ENCODE results near the gene RSRC1. TPM values are rescaled to one million over a fixed set of nuclear protein-coding genes. Genes with fewer than 3 reads are reported as not detected.

The RSRC1 gene
- total and polyA plus RNA-seq, 2 donors (not counting 1 experiment from before 2014, with no cell fraction given) = 12.6 to 43.1 TPM

DNA sequence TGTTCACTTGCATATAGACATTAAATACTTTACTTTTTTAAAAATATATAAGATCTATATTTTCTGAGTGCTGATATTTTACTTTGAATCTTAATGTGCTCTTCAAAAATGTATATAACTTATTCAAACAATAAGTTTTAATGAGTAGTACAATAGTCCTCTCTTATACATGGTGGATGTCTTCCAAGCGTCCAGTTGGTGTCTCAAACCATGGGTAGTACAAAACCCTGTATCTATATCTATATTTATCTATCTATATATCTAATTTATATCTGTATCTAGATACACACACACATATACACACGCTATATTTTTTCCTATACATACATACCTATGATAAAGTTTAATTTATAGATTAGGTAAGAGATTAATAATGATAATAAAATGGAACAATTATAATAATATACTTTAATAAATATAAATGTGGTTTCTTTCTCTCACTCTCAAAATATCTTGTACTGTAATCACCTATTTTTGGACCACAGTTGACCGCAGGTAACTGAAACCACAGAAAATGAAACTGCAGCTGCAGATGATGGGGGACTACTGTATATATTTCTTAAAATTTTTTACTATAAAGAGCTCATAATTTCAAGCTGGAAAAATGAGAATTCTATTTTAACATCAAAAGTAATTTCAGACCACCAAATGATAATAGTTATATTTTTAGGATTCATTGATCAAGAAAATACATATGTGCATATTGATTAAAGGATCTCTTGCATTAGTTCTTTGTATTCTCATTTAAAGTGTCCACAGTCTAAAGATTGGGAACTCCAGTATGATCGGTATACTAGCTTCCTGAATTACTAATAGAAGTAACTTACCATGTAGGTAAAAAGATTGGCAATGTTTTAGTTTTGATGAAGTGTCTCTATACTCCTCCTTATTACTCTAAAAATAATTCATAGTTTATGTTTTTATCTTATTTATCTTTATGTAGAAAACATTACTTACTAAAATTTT is 246.0 kb downstream of the RSRC1 start:
- H3K36me3 ChIP-seq (ENCODE audit: control insufficient read depth, insufficient read depth, low read length) = no peaks in the 10 kb centered on the region
- no peaks in the 10 kb centered on the region for H4K20me1 ChIP-seq (ENCODE audit: control insufficient read depth, extremely low read depth, insufficient read depth, low read length)
- H3K79me2 ChIP-seq (ENCODE audit: control insufficient read depth, insufficient read depth, low read length) = no peaks in the 10 kb centered on the region
- H3K4me2 ChIP-seq (ENCODE audit: extremely low read depth, insufficient read depth, low read length) = no peak overlapping the region
- no peak overlapping the region for H3K27ac ChIP-seq (ENCODE audit: insufficient read depth, low read length)
- H3K4me3 ChIP-seq (replicated peaks in 1 of 4; ENCODE audit: control extremely low read depth in 1 of 4, insufficient read depth in 1 of 4, low read depth in 3 of 4, low read length in 4 of 4) = no peak overlapping the region
- no peaks in the 10 kb centered on the region for H3K4me1 ChIP-seq (ENCODE audit: control insufficient read depth, extremely low read depth, insufficient read depth, low read length)
- H2AFZ ChIP-seq (ENCODE audit: low read length) = no peak overlapping the region
- H3K27me3 ChIP-seq (ENCODE audit: control insufficient read depth, insufficient read depth, low read length) = no peaks in the 10 kb centered on the region
- TF ChIP-seq CTCF (conservative IDR thresholded peaks at IDR 0.05 in 1 of 2, IDR thresholded peaks at IDR 0.05 in 1 of 2; ENCODE audit: low read depth in 1 of 2, low read length in 2 of 2) (no peak), EZH2 (IDR thresholded peaks at IDR 0.05; ENCODE audit: low read length, missing control alignments) (no peak)
- no peak for DNase-seq (ENCODE audit: low read depth in 2 of 2)
- H3K9ac ChIP-seq (ENCODE audit: insufficient read depth, low read length) = no peak overlapping the region
- H3K9me3 ChIP-seq (ENCODE audit: control insufficient read depth, insufficient read depth, low read depth, low read length) = no peaks in the 10 kb centered on the region

DNA sequence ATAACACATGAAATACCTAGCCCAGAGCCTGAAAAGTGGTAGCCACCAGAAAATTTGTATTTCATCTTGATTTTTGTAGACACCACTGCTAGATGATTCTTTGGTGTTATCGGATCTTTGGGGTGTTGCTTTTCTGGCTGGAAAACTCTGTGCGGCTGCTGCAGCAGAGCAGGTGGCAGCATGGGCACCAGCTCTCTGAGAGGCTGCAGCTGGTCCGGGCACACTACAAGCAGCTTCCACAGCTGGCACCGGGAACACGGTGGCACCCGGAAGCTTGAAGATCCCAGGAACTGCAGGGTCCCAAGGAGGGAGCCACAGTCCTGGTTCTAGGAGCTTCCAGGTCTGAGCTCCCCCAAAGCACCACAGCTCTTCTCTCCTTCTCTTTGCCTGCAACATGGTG is 249.4 kb downstream of the RSRC1 start:
- Histone ChIP-seq H2AFZ (ENCODE audit: low read length) (no peak overlapping the region), H3K4me3 (replicated peaks in 1 of 4; ENCODE audit: control extremely low read depth in 1 of 4, insufficient read depth in 1 of 4, low read depth in 3 of 4, low read length in 4 of 4) (no peak overlapping the region), H3K4me1 (ENCODE audit: control insufficient read depth, extremely low read depth, insufficient read depth, low read length) (no peaks in the 10 kb centered on the region), H3K36me3 (ENCODE audit: control insufficient read depth, insufficient read depth, low read length) (no peaks in the 10 kb centered on the region), H3K27me3 (ENCODE audit: control insufficient read depth, insufficient read depth, low read length) (no peaks in the 10 kb centered on the region), H3K27ac (ENCODE audit: insufficient read depth, low read length) (no peak overlapping the region), H3K79me2 (ENCODE audit: control insufficient read depth, insufficient read depth, low read length) (no peaks in the 10 kb centered on the region), H3K9ac (ENCODE audit: insufficient read depth, low read length) (no peak overlapping the region), H3K9me3 (ENCODE audit: control insufficient read depth, insufficient read depth, low read depth, low read length) (no peaks in the 10 kb centered on the region), H3K4me2 (ENCODE audit: extremely low read depth, insufficient read depth, low read length) (no peak overlapping the region), H4K20me1 (ENCODE audit: control insufficient read depth, extremely low read depth, insufficient read depth, low read length) (no peaks in the 10 kb centered on the region)
- DNase-seq (ENCODE audit: low read depth in 2 of 2) = no peak
- TF ChIP-seq CTCF (conservative IDR thresholded peaks at IDR 0.05 in 1 of 2, IDR thresholded peaks at IDR 0.05 in 1 of 2; ENCODE audit: low read depth in 1 of 2, low read length in 2 of 2) = no peak
- no peak for TF ChIP-seq EZH2 (IDR thresholded peaks at IDR 0.05; ENCODE audit: low read length, missing control alignments)

GRCh38 chr3:158360756-158361448 is 251.0 kb downstream of the RSRC1 start:
- TF ChIP-seq EZH2 (IDR thresholded peaks at IDR 0.05; ENCODE audit: low read length, missing control alignments) (no peak), CTCF (conservative IDR thresholded peaks at IDR 0.05 in 1 of 2, IDR thresholded peaks at IDR 0.05 in 1 of 2; ENCODE audit: low read depth in 1 of 2, low read length in 2 of 2) (no peak)
- Histone ChIP-seq H3K27me3 (ENCODE audit: control insufficient read depth, insufficient read depth, low read length) (no peaks in the 10 kb centered on the region), H3K4me1 (ENCODE audit: control insufficient read depth, extremely low read depth, insufficient read depth, low read length) (no peaks in the 10 kb centered on the region), H3K4me3 (replicated peaks in 1 of 4; ENCODE audit: control extremely low read depth in 1 of 4, insufficient read depth in 1 of 4, low read depth in 3 of 4, low read length in 4 of 4) (no peak overlapping the region), H3K79me2 (ENCODE audit: control insufficient read depth, insufficient read depth, low read length) (no peaks in the 10 kb centered on the region), H4K20me1 (ENCODE audit: control insufficient read depth, extremely low read depth, insufficient read depth, low read length) (no peaks in the 10 kb centered on the region), H3K9ac (ENCODE audit: insufficient read depth, low read length) (no peak overlapping the region), H3K27ac (ENCODE audit: insufficient read depth, low read length) (no peak overlapping the region), H3K9me3 (ENCODE audit: control insufficient read depth, insufficient read depth, low read depth, low read length) (no peaks in the 10 kb centered on the region), H3K4me2 (ENCODE audit: extremely low read depth, insufficient read depth, low read length) (no peak overlapping the region), H2AFZ (ENCODE audit: low read length) (no peak overlapping the region), H3K36me3 (ENCODE audit: control insufficient read depth, insufficient read depth, low read length) (no peaks in the 10 kb centered on the region)
- no peak for DNase-seq (ENCODE audit: low read depth in 2 of 2)
